ENCODE measurements around the gene WIPF3.

Gene WIPF3

GRCh38 chr7:29900745-29901144 lies 94.4 kb downstream of the WIPF3 start:
- in situ Hi-C loops (cut with MboI; ENCODE audit: low sequenced_read_pairs) = no loop called here

- in situ Hi-C loops (cut with MboI; ENCODE audit: low sequenced_read_pairs) = no loop called here
Measured at GRCh38 chr7:29906200-29907022, 100.1 kb downstream of the WIPF3 start.

- in situ Hi-C loops (cut with MboI; ENCODE audit: low sequenced_read_pairs) = no loop called here
Measured at GRCh38 chr7:29914180-29914579, 107.9 kb downstream of the WIPF3 start.

GRCh38 chr7:29915481-29916215 lies 109.3 kb downstream of the WIPF3 start:
- in situ Hi-C loops (cut with MboI; ENCODE audit: low sequenced_read_pairs) = no loop called here

- in situ Hi-C loops (cut with MboI; ENCODE audit: low sequenced_read_pairs) = no loop called here
Measured at GRCh38 chr7:29917641-29918040, 111.3 kb downstream of the WIPF3 start.

- in situ Hi-C loops (cut with MboI; ENCODE audit: low sequenced_read_pairs) = no loop called here
Measured at GRCh38 chr7:29918850-29919249, 112.5 kb downstream of the WIPF3 start.

- in situ Hi-C loops (cut with MboI; ENCODE audit: low sequenced_read_pairs) = no loop called here
Measured at GRCh38 chr7:29919790-29920189, 113.5 kb downstream of the WIPF3 start.

GRCh38 chr7:29920491-29920890 lies 114.2 kb downstream of the WIPF3 start:
- in situ Hi-C loops (cut with MboI; ENCODE audit: low sequenced_read_pairs) = no loop called here

- in situ Hi-C loops (cut with MboI; ENCODE audit: low sequenced_read_pairs) = no loop called here
Measured at GRCh38 chr7:29921404-29922010, 115.2 kb downstream of the WIPF3 start.

GRCh38 chr7:29922921-29923700 lies 116.8 kb downstream of the WIPF3 start:
- in situ Hi-C loops (cut with MboI; ENCODE audit: low sequenced_read_pairs) = no loop called here

- in situ Hi-C loops (cut with MboI; ENCODE audit: low sequenced_read_pairs) = no loop called here
Measured at GRCh38 chr7:29924006-29924405, 117.7 kb downstream of the WIPF3 start.

- in situ Hi-C loops (cut with MboI; ENCODE audit: low sequenced_read_pairs) = no loop called here
Measured at GRCh38 chr7:29924684-29925083, 118.4 kb downstream of the WIPF3 start.

- in situ Hi-C loops (cut with MboI; ENCODE audit: low sequenced_read_pairs) = no loop called here
Measured at GRCh38 chr7:29926216-29926615, 119.9 kb downstream of the WIPF3 start.

- in situ Hi-C loops (cut with MboI; ENCODE audit: low sequenced_read_pairs) = no loop called here
Measured at GRCh38 chr7:29926741-29927140, 120.4 kb downstream of the WIPF3 start.

- in situ Hi-C loops (cut with MboI; ENCODE audit: low sequenced_read_pairs) = no loop called here
Measured at GRCh38 chr7:29929018-29929807, 122.9 kb downstream of the WIPF3 start.

- in situ Hi-C loops (cut with MboI; ENCODE audit: low sequenced_read_pairs) = no loop called here
Measured at GRCh38 chr7:29935111-29935510, 128.8 kb downstream of the WIPF3 start.

GRCh38 chr7:29937132-29937531 lies 130.8 kb downstream of the WIPF3 start:
- in situ Hi-C loops (cut with MboI; ENCODE audit: low sequenced_read_pairs) = no loop called here

- in situ Hi-C loops (cut with MboI; ENCODE audit: low sequenced_read_pairs) = no loop called here
Measured at GRCh38 chr7:29940199-29940598, 133.9 kb downstream of the WIPF3 start.

GRCh38 chr7:29945259-29945809 lies 139.0 kb downstream of the WIPF3 start:
- in situ Hi-C loops (cut with MboI; ENCODE audit: low sequenced_read_pairs) = no loop called here
